ENCODE measurements around the gene CBX4. TPM values are rescaled to one million over a fixed set of nuclear protein-coding genes. Genes with fewer than 3 reads are reported as not detected.
A peak's percentile ranks its signal among the peaks of the same experiment; 100 is the strongest.

CBX4 gene
- total and polyA plus RNA-seq, 10 of the 15 experiments (the other 5 are each of a cell fraction or from before 2014, with no cell fraction given): 0.69 to 24.6 (median 4.2) TPM

- TF ChIP-seq IRF5 (IDR thresholded peaks at IDR 0.05; ENCODE audit: borderline replicate concordance): no peak
- no peak for TF ChIP-seq ZBTB40 (IDR thresholded peaks at IDR 0.05; ENCODE audit: borderline replicate concordance)
- peak; percentile 78 for TF ChIP-seq MEF2B (IDR thresholded peaks at IDR 0.05; ENCODE audit: partially characterized antibody, poor library complexity, severe bottlenecking)
- TF ChIP-seq EP300 (IDR thresholded peaks at IDR 0.05; ENCODE audit: borderline replicate concordance in 1 of 2, control insufficient read depth in 1 of 2, low read depth in 2 of 2, low read length in 2 of 2): peak in 1 of 2 experiments; percentile 41; a peak in 1 of 4 replicates
- no peak for TF ChIP-seq HSF1 (IDR thresholded peaks at IDR 0.05; ENCODE audit: low read depth, low read length)
- no peak for TF ChIP-seq HDAC2 (IDR thresholded peaks at IDR 0.05)
- peak; percentile 38 to 45; a peak in 2 of 4 replicates for TF ChIP-seq IKZF2 (IDR thresholded peaks at IDR 0.05)
- peak; percentile 42 for TF ChIP-seq PBX3 (IDR thresholded peaks at IDR 0.05; ENCODE audit: insufficient replicate concordance, low read depth, low read length)
- TF ChIP-seq SIN3A (IDR thresholded peaks at IDR 0.05; ENCODE audit: low read depth, low read length): peak; percentile 59; the same call in 1 of the 2 replicates
- no peak for TF ChIP-seq SMARCA5 (IDR thresholded peaks at IDR 0.05)
- TF ChIP-seq PKNOX1 (IDR thresholded peaks at IDR 0.05): peak; percentile 30; the same call in 1 of the 2 replicates
- no peak for TF ChIP-seq MEF2A (IDR thresholded peaks at IDR 0.05; ENCODE audit: insufficient read depth, low read depth, low read length)
- no peak for TF ChIP-seq YY1 (IDR thresholded peaks at IDR 0.05; ENCODE audit: low read depth, low read length)
- TF ChIP-seq USF1 (IDR thresholded peaks at IDR 0.05; ENCODE audit: borderline replicate concordance, extremely low read length, insufficient read depth, low read depth, low read length): no peak
- TF ChIP-seq MLLT1 (IDR thresholded peaks at IDR 0.05): no peak
These were observed 2.0 kb downstream of the CBX4 start (continued) for GRCh38 chr17:79836972-79837887.
